SH-SY5Y (cell line): ENCODE results near the gene DELE1.

Source experiments
- GATA2 ChIP-seq: IDR thresholded peaks from 2 replicates; pipeline ENCODE4 v1.6.1; 2011; ENCODE audit warnings: mild to moderate bottlenecking, low read depth, low read length
- GATA3 ChIP-seq: IDR thresholded peaks from 2 replicates; pipeline ENCODE4 v1.6.1; 2011; ENCODE audit warnings: low read depth, mild to moderate bottlenecking, low read length, moderate library complexity

DELE1 gene

GRCh38 chr5:141954194-141954593 lies 30.5 kb downstream of the DELE1 start:
- no peak for TF ChIP-seq GATA3

DNA sequence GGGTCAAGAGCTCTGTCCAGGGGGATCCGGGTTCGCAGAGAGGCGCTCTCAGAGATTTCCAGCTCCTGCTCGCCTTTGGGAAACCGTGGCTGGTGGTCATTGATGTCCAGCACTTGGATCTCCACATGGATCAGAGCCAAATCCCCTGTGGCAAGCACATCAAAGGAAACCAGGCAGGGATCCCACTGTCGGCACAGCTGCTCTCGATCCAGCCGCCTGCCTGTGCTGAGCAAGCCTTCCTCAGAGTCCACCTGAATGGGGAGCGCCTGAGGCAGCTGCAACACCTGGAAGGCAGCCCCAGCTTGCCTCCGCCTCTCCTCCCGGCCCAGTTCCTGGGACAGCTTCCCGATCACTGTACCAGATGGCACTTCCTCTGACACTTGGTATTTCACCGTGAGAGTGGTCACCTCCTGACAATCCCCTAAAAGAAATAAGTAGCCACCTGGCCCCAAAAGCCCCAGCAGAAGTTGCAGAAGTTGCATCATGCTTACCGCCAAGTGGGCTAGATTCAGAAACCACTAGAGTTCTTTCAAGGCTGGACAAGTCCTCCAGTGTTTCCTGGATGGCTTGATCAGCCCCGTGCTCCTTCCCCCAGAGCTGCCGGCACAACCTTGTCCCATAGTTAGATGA lies 33.8 kb downstream of the DELE1 start:
- TF ChIP-seq GATA3 (no peak), GATA2 (no peak)

DNA sequence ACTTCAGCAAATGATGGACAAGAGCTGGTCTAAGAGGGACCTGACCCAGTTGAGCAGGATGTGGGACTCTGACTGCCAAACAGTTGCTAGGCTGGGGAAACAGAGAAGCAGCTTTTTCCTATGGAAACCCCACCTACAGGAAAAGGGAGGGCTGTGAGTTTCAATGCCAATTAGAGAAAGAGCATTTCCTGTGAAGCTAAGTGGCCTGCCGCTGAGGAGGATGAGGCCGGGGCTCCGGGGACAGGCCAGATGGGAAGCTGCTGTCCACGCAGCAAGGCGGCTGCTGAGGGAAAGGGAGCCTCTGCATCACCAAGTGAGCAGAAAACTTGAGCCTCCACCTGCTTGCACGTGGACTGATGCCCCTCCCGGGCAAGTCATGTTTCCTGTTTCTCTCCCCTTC lies 34.4 kb downstream of the DELE1 start, which contains the start of gene PCDH12:
PCDH12 (minus strand) TSS at position 90 of the 400 bp plus-strand sequence. CDS start 351 bp downstream, outside the sequence.
- TF ChIP-seq GATA3: no peak
- TF ChIP-seq GATA2: no peak

GRCh38 chr5:141958546-141959172 lies 35.0 kb downstream of the DELE1 start:
- no peak for TF ChIP-seq GATA3
- no peak for TF ChIP-seq GATA2

DNA sequence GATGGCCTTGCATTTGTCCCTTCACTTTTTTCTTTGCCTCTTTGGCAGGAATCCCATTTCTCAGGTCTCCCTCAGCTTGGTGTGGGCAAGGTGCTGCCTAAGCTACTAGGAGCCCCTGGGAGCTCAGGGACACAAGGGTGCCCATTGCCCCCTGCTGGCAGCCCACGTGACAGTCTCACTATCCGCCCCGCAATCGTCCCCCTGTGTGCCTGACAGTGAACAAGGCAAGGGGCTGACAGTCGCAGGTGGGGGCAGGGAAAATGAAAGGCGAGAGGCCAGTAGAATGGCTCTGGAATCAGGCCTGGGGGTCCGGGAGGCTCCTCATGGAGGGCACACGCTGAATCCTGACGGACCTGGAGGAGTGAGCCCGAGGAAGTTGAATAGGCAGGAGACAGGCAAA lies 36.3 kb downstream of the DELE1 start:
- no peak for TF ChIP-seq GATA3
- no peak for TF ChIP-seq GATA2

GRCh38 chr5:141960449-141961323 lies 37.0 kb downstream of the DELE1 start:
- TF ChIP-seq GATA3 (no peak), GATA2 (no peak)

DNA sequence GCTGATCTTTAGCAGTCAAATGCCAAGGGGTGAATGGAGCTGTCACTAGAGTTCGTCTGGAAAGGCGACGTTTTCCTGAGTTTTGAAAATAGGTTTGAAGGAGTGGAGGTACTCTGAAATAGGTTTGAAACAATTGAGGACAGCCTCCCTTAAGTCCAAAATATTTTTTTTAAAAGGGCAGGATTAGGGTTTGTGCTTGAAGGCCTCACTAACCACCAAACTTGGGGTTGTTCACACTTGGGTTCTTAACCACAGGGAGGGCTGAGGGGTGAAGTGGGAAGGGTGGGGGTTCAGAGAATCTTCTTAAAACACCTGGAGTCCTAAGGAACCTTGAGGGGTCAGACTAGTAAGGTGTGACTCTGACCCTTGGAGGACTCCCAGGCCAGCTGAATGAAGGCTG lies 37.8 kb downstream of the DELE1 start:
- no peak for TF ChIP-seq GATA3
- TF ChIP-seq GATA2: no peak

DNA sequence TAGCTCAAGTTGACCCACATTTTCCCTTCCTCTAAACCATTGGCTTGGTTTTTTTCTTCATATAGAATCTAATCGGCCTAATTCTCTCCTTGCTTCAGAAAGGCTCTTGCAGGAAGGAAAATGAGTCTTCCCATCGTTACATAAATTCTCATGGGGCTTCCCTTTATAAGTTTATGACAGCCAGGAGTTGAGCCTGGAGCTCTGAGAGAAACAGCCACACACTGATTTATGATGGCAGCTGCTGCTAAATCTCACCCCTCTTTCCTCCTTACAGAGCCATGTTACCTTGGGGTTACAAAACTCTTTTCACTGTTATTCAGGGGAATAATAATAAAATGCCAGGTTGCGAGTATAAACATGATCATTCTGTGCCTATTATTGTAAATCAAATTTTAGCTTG lies 40.0 kb downstream of the DELE1 start:
- TF ChIP-seq GATA2 (no peak), GATA3 (no peak)

- TF ChIP-seq GATA3 (no peak), GATA2 (no peak)
These were observed 41.4 kb downstream of the DELE1 start for GRCh38 chr5:141965071-141965470.

DNA sequence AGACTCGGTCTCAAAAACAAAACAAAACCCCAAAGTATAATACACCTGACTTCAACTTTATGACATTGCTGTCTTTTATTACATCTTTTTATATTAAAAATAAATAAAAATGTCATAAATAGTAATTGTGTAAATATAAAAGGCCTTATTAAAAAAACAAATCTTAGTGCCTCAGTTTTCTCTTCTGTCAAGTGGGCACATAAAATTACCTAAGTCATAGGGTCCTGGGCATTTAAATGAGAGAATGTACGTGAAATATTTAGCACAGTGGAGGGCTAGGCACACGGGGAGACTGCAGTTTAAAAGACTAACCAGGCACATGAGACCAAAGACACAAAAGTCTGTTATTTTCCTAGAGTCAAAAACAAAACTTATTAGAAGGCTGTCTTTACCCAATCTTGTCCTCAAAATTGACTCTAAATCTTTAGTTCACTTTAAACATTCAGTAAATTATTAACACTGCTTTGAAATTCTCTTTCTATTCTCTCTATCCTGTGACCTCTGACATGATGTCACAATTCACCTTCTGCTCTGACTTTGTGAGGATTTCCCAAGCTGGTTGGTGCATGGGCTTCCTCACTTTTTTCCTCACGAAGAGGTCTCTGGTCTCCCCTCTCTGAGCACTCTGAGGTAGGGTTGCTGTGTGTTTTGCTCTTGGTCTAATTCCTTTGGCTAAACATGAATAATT lies 42.7 kb downstream of the DELE1 start:
- TF ChIP-seq GATA3 (no peak), GATA2 (no peak)

GRCh38 chr5:141966963-141967333 lies 43.3 kb downstream of the DELE1 start:
- TF ChIP-seq GATA2 (no peak), GATA3 (no peak)

GRCh38 chr5:141968914-141969608 lies 45.4 kb downstream of the DELE1 start, which contains the start of gene RNF14:
TSS of gene RNF14 (plus strand) at chr5:141969105. CDS start at chr5:141973589, 4,484 bp downstream.
- TF ChIP-seq GATA2 (no peak), GATA3 (no peak)
